BJ (cell line): ENCODE measurements around the gene PTTG1. TPM values are rescaled to one million over a fixed set of nuclear protein-coding genes. Genes with fewer than 3 reads are reported as not detected.

ENCODE experiments used
- CTCF ChIA-PET: fragments of 350-600 bp; formaldehyde crosslinking; extraction: SDS; loops from one replicate; lab custom pipeline; 2021; ENCODE audit warnings: antibody characterized with exemption, inconsistent platforms; lab: Yijun Ruan, JAX
- POLR2A ChIA-PET: fragments of 300-600 bp; sonication (Branson Sonifier 250); formaldehyde crosslinking; extraction: SDS; loops from one replicate; lab custom pipeline; 2021; ENCODE audit warnings: antibody characterized with exemption; lab: Charles Lee
- DNase-seq: peaks from one replicate; pipeline ENCODE4 v3.0.0-alpha.2; 2011; ENCODE audit warnings: low read depth
- H3K27me3 ChIP-seq: 2 replicates; pipeline ENCODE4 v1.6.0; 2011; ENCODE audit warnings: low read length; ENCODE audit not compliant: control insufficient read depth, insufficient read depth
- H3K36me3 ChIP-seq: 2 replicates; pipeline ENCODE4 v1.5.1; 2011; ENCODE audit warnings: low read length; ENCODE audit not compliant: control insufficient read depth, insufficient read depth
- H3K4me3 ChIP-seq: 2 replicates; pipeline ENCODE4 v1.5.1; 2011; ENCODE audit warnings: low read depth, mild to moderate bottlenecking, control low read depth, low read length
- CTCF ChIP-seq: IDR thresholded peaks from 2 replicates; pipeline ENCODE4 v1.5.1; 2011; ENCODE audit warnings: low read depth, mild to moderate bottlenecking, control low read depth, inconsistent platforms, low read length, moderate library complexity; ENCODE audit not compliant: insufficient read depth
- polyA plus RNA-seq: library from polyadenylated mRNA; depleted of rRNA; stranded (reverse); fragments of >200 nt; gene quantifications from 2 replicates; pipeline ENCODE4 v1.2.3, GENCODE V29; 2011

Gene PTTG1
- polyA plus RNA-seq, 1 experiment = 59.3 TPM

- H3K27me3 ChIP-seq = peaks cover 3% of the 10 kb centered on the region; the same call in 1 of the 2 replicates
- DNase-seq = no peak
- ChIA-PET POLR2A (no interaction called here), CTCF (no interaction called here)
- no peaks in the 10 kb centered on the region for H3K36me3 ChIP-seq
- TF ChIP-seq CTCF = no peak
- no peak overlapping the region for H3K4me3 ChIP-seq
These were observed 23.5 kb downstream of the PTTG1 start for GRCh38 chr5:160445132-160445531.

GRCh38 chr5:160445751-160446150 lies 24.1 kb downstream of the PTTG1 start:
- no peak overlapping the region for H3K4me3 ChIP-seq
- no peak for DNase-seq
- TF ChIP-seq CTCF = no peak
- CTCF ChIA-PET = no interaction called here
- H3K36me3 ChIP-seq = no peaks in the 10 kb centered on the region
- peaks cover 3% of the 10 kb centered on the region; the same call in 1 of the 2 replicates for H3K27me3 ChIP-seq
- POLR2A ChIA-PET = no interaction called here

- no peaks in the 10 kb centered on the region for H3K36me3 ChIP-seq
- ChIA-PET POLR2A (no interaction called here), CTCF (interaction anchor here (2.9 kb wide), 1 partner anchor 10 kb away, joined by 14 read pairs; no protein-coding TSS in a partner anchor)
These were observed 27.2 kb downstream of the PTTG1 start for GRCh38 chr5:160448886-160449285.

GRCh38 chr5:160449458-160449857 lies 27.8 kb downstream of the PTTG1 start:
- Histone ChIP-seq H3K4me3 (no peak overlapping the region), H3K36me3 (no peaks in the 10 kb centered on the region), H3K27me3 (peaks cover 3% of the 10 kb centered on the region; the same call in 1 of the 2 replicates)
- ChIA-PET POLR2A (no interaction called here), CTCF (interaction anchor here (2.9 kb wide), 1 partner anchor 11 kb away, joined by 14 read pairs; no protein-coding TSS in a partner anchor)
- DNase-seq = no peak
- no peak for TF ChIP-seq CTCF

More at GRCh38 chr5:160448886-160449285, 27.2 kb downstream of the PTTG1 start:
- DNase-seq = no peak
- H3K27me3 ChIP-seq = peaks cover 3% of the 10 kb centered on the region; the same call in 1 of the 2 replicates
- no peak for TF ChIP-seq CTCF
- no peak overlapping the region for H3K4me3 ChIP-seq

GRCh38 chr5:160450164-160450932 lies 28.7 kb downstream of the PTTG1 start:
- Histone ChIP-seq H3K27me3 (peaks cover 3% of the 10 kb centered on the region; the same call in 1 of the 2 replicates), H3K36me3 (no peaks in the 10 kb centered on the region), H3K4me3 (no peak overlapping the region)
- DNase-seq = no peak
- ChIA-PET CTCF (no interaction called here), POLR2A (no interaction called here)
- no peak for TF ChIP-seq CTCF
